Measurements from ENCODE around the gene ALG14.
"Not testable (repeated sequence)": the region's sequence is repeated elsewhere in the genome, so short reads cannot be mapped to it uniquely, and the experiment has no call there.

Gene ALG14

DNA sequence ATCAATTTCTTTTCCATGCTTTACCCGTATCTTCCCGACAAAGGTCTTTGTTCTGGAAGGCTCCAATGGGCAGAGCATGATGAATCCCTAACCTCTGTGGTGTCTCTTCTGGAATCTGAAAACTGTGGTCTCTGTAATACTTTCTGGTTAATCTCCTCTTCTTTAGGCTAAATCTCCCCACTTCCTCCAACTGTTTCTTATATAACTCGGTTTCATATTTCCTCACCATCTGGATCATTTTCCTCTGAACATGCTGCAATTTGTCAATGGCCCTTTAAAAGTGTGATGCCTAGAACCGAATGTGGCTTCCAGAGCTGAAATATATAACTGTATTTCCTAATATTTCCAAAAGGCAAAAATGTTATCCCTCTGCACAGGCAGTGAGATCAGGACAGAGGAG, 66.1 kb downstream of the ALG14 start:
- no peak for DNase-seq (ENCODE audit: low read depth)

- no peak for DNase-seq (ENCODE audit: low read depth)
Observed at GRCh38 chr1:95005584-95005983, 67.2 kb downstream of the ALG14 start.

DNA sequence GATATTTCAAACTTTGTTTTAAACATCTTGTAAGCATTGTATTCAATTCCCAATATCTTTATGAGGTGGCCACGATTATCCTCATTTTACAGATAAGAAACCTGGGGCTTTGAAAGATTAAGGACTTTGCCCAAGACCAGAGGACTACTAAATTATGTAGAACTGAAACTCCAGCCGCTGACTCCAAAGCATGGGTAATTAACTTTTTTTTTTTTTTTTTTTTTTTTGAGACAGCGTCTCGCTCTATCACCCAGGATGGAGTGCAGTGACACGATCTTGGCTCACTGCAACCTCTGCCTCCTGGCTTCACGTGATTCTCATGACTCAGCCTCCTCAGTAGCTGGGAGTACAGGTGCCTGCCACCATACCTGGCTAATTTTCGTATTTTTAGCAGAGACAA, 68.7 kb downstream of the ALG14 start:
- DNase-seq (ENCODE audit: low read depth): no peak

GRCh38 chr1:95003433-95003738, 69.4 kb downstream of the ALG14 start:
- DNase-seq (ENCODE audit: low read depth): no peak

DNA sequence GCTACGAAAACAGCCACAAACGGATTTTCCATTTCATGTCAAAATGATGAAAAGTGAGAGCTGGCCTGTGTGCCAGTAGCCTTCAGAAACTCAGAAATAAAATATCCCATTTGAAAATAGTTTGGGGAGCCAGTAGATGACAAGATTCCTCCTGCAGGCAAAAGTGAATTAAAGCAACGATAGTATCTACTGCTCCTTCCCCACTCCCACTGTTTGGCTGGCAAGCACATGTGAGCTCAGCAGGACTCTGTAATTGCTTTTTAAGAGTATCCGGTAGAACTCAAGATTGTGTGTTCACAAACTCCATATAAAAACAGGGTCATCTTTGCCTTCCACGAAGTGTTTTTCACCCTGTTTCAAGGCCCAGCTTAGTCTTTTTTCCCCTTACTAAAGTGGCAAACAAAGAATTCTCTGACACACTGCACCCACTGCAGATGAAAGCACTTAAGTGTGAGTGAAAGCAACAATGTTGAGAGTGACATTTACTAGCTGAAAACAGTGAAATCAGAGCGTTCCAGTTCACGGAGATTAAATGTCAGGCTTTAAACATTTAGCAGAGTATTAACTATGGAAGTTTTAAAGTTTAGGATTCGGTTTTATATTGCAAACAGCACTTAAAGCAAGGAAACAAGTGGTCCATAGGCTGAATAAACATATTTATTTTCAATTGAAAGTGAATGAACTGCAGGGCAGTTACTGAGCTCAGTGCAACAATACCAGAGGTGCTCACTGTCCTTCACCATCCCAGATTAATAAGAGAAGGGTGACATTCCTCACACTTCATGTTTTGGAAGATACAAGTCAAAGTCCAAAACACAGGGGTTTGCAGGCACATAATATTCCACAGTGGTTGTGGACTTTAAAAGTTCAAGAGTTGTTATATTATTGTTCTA, 70.0 kb downstream of the ALG14 start:
- no peak for DNase-seq (ENCODE audit: low read depth)

DNA sequence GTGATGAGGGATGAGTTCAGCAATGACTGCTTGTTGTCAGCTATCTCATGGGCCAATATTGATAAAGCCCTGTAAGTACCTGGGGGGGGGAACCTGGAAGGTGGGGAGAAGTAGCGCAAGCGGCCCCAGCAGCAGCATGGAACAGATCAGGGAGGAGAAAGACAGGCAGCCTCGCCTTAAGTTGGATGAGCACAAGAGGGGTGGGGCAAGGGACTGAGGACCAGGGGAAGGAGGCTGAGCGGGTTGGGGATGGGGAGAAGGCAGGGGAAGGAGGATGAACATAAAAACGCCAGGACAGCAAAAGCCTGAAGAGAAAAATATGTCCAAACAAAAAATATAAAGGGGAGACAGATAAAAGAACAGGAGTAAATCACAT, 70.6 kb downstream of the ALG14 start:
- DNase-seq (ENCODE audit: low read depth): no peak

GRCh38 chr1:94999456-95000131, 73.2 kb downstream of the ALG14 start:
- DNase-seq (ENCODE audit: low read depth): no peak

DNA sequence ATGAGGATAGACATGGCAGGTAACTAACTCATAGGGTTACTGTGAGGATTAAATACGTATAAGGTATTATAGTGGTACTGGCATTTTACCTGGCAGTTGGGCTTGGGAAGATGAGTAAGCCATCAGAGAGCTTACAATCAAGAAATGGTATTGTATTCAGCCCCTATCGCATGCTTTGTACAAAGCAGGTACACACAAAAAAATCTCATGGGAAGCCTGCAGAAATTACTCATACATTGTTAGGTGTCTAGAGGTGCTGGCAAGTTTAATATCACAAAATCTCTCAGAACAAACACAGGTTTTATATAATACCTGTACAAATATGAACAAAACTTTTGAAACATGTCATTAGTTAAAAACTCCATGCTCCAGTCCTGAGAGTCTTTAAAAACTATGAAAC, 74.0 kb downstream of the ALG14 start:
- no peak for DNase-seq (ENCODE audit: low read depth)

- DNase-seq (ENCODE audit: low read depth): no peak
Observed at GRCh38 chr1:94998114-94998513, 74.6 kb downstream of the ALG14 start.

DNA sequence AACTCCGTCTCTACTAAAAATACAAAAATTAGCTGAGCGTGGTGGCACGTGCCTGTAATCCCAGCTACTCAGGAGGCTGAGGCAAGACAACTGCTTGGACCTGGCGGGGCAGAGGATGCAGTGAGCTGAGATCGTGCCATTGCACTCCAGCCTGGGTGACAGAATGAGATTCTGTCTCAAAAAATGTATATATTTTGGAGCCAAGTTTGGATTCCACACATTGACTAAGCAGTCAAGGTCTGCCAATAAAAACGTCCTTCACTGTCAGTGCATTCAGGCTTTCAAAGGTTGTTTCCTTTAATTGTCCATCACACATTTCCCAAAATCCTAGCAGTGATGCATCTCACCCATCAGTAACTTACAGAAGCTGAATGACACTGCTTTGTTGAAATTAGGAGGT, 77.2 kb downstream of the ALG14 start:
- DNase-seq (ENCODE audit: low read depth): not testable (repeated sequence)

DNA sequence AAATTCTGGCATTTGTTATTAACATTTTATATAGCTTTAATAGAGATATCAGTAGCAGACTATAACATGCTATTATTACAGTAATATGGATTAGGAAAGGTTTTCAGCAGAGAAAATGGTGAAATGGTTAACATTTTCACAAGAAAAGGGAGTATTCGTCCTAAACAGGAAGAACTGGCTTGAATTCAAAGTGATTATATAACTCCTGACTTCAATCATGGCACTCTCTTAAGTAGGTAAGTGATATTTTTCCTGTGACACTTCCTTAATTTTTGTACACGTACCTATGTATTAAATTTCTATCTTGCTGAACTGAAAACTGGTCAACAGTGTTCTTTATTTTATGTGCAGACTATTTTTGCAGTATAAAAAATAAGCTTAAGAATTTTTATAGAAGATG, 77.9 kb downstream of the ALG14 start:
- DNase-seq (ENCODE audit: low read depth): no peak

DNA sequence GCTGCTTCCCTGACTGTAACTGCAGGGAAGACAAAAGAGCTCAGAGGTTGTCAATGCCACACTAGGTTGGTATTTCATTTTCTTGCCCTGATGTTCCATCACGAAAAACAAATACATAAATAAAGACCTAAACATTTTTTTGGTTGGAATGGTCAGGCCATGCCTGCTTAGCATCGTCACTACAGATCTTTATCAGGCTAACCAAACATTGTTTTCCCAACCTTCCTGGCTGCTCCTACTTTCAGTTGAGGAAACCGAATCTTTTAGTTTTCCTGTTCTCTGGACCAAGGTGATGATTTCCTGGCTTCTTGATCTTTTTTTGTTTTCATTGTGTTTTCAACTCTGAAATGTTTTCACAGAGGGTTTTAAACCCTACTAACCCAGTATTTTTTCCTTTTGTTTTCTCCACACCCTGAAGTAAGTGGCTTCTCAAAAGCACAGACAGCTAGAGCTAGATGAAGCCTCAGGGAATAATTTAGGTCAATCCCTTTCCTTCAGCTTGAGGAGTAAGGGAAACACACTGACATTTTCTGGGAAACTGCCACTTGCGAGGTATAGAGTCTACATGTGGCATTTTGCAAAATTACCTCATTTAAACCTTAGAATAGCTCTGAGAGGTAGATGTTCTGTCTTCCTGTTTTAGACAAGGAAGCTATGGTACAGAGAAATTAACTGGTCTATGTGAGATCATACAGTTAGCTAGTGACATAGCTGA, 78.7 kb downstream of the ALG14 start:
- DNase-seq (ENCODE audit: low read depth): no peak

DNA sequence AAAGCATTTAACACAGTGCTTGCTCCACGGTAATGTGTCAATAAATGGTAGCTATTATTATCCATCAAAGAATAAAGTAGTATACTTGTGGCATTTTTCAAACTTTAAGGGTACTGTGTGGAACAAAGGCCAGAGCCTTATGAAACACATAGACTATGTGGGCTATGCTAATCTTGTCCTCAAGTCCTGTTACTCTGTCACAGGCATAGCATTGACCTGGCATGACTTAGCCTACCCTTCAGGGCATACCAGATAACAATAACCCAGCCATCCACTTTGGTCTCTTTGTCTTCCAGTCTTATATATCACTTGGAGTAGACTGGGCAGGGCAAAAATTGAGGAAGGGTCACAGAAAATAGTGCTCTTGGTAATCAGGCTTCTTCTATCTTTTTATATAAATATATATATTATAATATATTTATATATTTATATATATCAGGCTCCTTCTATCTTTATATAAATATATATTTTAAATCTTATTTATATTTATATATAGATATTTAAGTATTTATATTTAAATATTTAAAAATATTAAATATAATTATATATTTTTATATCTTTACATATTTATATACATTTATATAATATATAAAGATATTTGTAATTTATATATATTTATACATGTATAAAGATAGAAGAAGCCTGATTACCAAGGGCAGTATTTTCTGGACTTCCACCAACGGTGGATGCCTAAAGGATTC, 79.7 kb downstream of the ALG14 start:
- no peak for DNase-seq (ENCODE audit: low read depth)

- DNase-seq (ENCODE audit: low read depth): no peak
Observed at GRCh38 chr1:94992161-94992560, 80.6 kb downstream of the ALG14 start.

GRCh38 chr1:94989911-94990473, 82.8 kb downstream of the ALG14 start:
- no peak for DNase-seq (ENCODE audit: low read depth)

- DNase-seq (ENCODE audit: low read depth): no peak
Observed at GRCh38 chr1:94989398-94989797, 83.4 kb downstream of the ALG14 start.

- no peak for DNase-seq (ENCODE audit: low read depth)
Observed at GRCh38 chr1:94988356-94988755, 84.4 kb downstream of the ALG14 start.

DNA sequence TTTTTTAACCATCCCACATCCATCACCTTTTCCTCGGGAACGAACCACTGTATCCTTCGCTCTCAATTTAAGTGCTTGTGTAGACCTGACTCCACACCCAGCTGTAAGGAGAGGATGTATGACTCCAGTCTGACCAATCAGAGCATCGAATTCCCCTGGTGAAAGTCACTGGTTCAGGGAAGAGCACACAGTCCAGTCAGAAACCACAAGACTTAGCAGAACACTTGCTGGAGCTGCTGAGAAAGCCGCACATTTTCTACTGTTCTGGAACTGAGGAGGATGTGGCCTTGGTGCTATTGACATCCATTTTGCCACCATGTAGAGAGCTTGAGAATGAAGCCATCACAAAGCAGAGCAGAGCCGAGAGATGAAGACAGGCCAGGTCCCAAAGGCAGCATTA, 86.0 kb downstream of the ALG14 start:
- no peak for DNase-seq (ENCODE audit: low read depth)

DNA sequence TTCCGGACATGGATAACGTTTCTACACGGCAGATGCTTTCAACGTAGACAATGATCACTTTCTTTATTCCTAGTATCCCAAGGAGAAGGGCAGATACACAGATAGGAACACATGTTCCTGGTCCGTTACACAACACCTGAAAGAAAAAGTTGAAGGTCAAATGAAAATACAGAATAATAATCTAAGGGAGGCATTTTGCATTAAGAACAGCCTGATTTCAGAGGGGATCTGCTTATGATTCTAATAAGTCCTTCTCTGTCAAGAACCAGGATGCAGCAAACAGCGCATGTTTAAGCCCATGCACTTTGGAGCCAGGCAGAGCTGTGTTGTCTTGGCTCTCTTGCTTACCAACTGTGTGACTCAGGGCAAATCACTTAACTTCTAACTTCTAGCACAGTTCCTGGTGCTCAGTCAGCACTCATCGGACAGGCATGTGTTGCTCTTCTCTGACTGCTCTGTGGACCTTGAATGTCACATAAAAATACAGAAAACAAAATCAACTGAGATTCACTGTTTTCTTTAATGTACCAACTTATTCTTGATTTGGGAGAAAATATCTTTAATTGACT, 89.5 kb downstream of the ALG14 start:
- no peak for DNase-seq (ENCODE audit: low read depth)

GRCh38 chr1:94982398-94982797, 90.4 kb downstream of the ALG14 start:
- DNase-seq (ENCODE audit: low read depth): no peak

DNA sequence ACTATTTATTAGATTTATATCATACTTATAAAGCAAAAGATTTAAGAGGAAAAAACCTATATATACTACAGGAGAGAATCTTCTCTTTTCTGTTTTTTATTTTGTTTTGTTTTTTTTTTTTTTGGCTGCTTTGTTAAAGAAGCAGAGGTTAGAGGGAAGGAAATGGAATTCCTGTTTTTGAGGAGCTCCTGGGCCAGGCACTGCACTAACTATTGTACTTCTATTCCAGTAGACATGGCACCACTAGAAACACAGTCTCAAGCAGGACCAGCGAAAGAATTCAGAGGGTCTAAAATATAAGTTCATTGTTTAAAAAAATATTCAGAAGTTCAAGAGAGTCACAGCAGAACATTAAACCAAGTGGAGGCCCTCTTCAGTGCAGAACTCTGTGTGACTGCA, 91.2 kb downstream of the ALG14 start:
- no peak for DNase-seq (ENCODE audit: low read depth)
